ENCODE results near the gene RABL6.
A peak's percentile ranks its signal among the peaks of the same experiment; 100 is the strongest.

Gene RABL6

GRCh38 chr9:136762221-136762691 lies 45.5 kb upstream of the RABL6 start:
- no peak for TF ChIP-seq ZNF600 (tag by site-specific recombination; IDR thresholded peaks at IDR 0.05)
- TF ChIP-seq, protein P1, sequence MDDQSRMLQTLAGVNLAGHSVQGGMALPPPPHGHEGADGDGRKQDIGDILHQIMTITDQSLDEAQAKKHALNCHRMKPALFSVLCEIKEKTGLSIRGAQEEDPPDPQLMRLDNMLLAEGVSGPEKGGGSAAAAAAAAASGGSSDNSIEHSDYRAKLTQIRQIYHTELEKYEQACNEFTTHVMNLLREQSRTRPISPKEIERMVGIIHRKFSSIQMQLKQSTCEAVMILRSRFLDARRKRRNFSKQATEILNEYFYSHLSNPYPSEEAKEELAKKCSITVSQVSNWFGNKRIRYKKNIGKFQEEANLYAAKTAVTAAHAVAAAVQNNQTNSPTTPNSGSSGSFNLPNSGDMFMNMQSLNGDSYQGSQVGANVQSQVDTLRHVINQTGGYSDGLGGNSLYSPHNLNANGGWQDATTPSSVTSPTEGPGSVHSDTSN (CRISPR knock-in tag; IDR thresholded peaks at IDR 0.05), result no peak
- 0 out of 2 replicates have a peak, but pooled peaks have one; percentile 45 for TF ChIP-seq ZNF18 (tag by site-specific recombination; IDR thresholded peaks at IDR 0.05)
- TF ChIP-seq, protein P2, sequence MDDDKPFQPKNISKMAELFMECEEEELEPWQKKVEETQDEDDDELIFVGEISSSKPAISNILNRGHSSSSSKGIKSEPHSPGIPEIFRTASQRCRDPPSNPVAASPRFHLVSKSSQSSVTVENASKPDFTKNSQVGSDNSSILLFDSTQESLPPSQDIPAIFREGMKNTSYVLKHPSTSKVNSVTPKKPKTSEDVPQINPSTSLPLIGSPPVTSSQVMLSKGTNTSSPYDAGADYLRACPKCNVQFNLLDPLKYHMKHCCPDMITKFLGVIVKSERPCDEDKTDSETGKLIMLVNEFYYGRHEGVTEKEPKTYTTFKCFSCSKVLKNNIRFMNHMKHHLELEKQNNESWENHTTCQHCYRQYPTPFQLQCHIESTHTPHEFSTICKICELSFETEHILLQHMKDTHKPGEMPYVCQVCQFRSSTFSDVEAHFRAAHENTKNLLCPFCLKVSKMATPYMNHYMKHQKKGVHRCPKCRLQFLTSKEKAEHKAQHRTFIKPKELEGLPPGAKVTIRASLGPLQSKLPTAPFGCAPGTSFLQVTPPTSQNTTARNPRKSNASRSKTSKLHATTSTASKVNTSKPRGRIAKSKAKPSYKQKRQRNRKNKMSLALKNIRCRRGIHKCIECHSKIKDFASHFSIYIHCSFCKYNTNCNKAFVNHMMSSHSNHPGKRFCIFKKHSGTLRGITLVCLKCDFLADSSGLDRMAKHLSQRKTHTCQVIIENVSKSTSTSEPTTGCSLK (tag by site-specific recombination; IDR thresholded peaks at IDR 0.05), result no peak
- TF ChIP-seq ZNF580 (tag by site-specific recombination; IDR thresholded peaks at IDR 0.05), result no peak
- TF ChIP-seq ZNF548 (tag by site-specific recombination; IDR thresholded peaks at IDR 0.05), result no peak
- TF ChIP-seq, protein P3, sequence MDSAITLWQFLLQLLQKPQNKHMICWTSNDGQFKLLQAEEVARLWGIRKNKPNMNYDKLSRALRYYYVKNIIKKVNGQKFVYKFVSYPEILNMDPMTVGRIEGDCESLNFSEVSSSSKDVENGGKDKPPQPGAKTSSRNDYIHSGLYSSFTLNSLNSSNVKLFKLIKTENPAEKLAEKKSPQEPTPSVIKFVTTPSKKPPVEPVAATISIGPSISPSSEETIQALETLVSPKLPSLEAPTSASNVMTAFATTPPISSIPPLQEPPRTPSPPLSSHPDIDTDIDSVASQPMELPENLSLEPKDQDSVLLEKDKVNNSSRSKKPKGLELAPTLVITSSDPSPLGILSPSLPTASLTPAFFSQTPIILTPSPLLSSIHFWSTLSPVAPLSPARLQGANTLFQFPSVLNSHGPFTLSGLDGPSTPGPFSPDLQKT (IDR thresholded peaks at IDR 0.05; ENCODE audit: borderline replicate concordance, low read depth, low read length), result no peak
- POLR2A ChIA-PET, result no interaction called here
- H3K4me1 ChIP-seq (ENCODE audit: control insufficient read depth, insufficient read depth, low read length), result no peaks in the 10 kb centered on the region
- H3K36me3 ChIP-seq (ENCODE audit: control insufficient read depth in 2 of 2, insufficient read depth in 1 of 2, low read length in 2 of 2), result no peaks in the 10 kb centered on the region
- no peak overlapping the region for H3K4me3 ChIP-seq (ENCODE audit: low read depth, low read length)
- no peak overlapping the region for H3K27ac ChIP-seq (ENCODE audit: extremely low read depth, low read depth, low read length)
- H3K9me3 ChIP-seq (ENCODE audit: control insufficient read depth, insufficient read depth, low read depth, low read length), result no peaks in the 10 kb centered on the region
- CTCF ChIA-PET, result interaction anchor here (0.5 to 5.9 kb wide), 7 partner anchors 9 to 365 kb away, joined by 3 to 54 read pairs (median 7); no protein-coding TSS in a partner anchor

DNA sequence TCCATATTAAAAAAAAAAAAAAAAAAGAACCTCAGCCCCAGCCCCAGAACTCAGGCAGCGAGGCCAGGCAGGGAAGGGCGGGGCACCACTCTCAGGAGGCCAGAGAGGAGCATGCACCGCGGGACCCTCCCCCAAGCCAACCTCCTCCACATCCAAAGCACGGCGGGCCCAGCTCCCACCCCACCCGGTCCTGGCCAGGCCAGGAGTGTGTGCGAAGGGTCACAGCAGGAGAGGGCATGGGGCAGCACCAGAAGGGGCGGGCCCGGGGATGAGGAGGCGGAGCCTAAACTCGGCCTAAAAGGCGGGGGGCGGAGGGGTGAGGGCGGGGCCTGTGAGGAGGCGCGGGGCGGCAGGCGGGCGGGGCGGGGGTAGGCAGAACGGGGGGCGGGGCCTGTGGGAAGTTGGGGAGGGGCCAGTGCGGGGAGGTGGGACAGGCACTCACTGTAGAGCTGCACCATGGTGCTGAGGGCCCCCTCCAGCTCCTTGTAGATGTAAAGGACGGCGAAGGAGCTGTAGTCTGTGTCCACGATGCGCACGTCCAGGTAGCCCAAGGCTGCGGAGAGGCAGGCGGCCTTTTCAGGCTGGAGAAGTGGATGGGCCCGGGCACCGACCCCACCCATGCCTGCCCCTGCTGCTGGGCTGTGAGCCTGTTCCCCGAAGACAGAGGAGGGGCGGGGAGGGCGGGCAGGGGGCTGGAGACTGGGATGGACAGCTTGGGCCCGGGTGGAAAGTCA lies 44.7 kb upstream of the RABL6 start:
- no peaks in the 10 kb centered on the region for H3K4me1 ChIP-seq (ENCODE audit: control insufficient read depth, insufficient read depth, low read length)
- H3K9me3 ChIP-seq (ENCODE audit: control insufficient read depth, insufficient read depth, low read depth, low read length), result no peaks in the 10 kb centered on the region
- H3K36me3 ChIP-seq (ENCODE audit: control insufficient read depth in 2 of 2, insufficient read depth in 1 of 2, low read length in 2 of 2), result no peaks in the 10 kb centered on the region
- H3K4me3 ChIP-seq (ENCODE audit: low read depth, low read length), result no peak overlapping the region
- CTCF ChIA-PET, result interaction anchor here (0.8 to 5.9 kb wide), 7 partner anchors 8 to 272 kb away, joined by 3 to 54 read pairs (median 6); no protein-coding TSS in a partner anchor
- POLR2A ChIA-PET, result interaction anchor here (0.6 kb wide), 1 partner anchor 82 kb away, joined by 3 read pairs; no protein-coding TSS in a partner anchor
- no peak overlapping the region for H3K27ac ChIP-seq (ENCODE audit: extremely low read depth, low read depth, low read length)
- TF ChIP-seq KLF8 (tag by site-specific recombination; IDR thresholded peaks at IDR 0.05), result 0 out of 2 replicates have a peak, but pooled peaks have one; percentile 24
- TF ChIP-seq, protein P3 (IDR thresholded peaks at IDR 0.05; ENCODE audit: borderline replicate concordance, low read depth, low read length), result no peak
- no peak for TF ChIP-seq FEZF1 (tag by site-specific recombination; IDR thresholded peaks at IDR 0.05)
- TF ChIP-seq ZNF585B (tag by site-specific recombination; IDR thresholded peaks at IDR 0.05), result no peak
- peak; percentile 77 for TF ChIP-seq KLF9 (tag by site-specific recombination; IDR thresholded peaks at IDR 0.05; ENCODE audit: low read depth)
- peak; percentile 53 for TF ChIP-seq GLIS1 (tag by site-specific recombination; IDR thresholded peaks at IDR 0.05)
- no peak for TF ChIP-seq MEIS1 (CRISPR knock-in tag; IDR thresholded peaks at IDR 0.05; ENCODE audit: borderline replicate concordance)
- no peak for TF ChIP-seq ZSCAN18 (tag by site-specific recombination; IDR thresholded peaks at IDR 0.05)
- TF ChIP-seq ZNF398 (tag by site-specific recombination; IDR thresholded peaks at IDR 0.05), result no peak
- TF ChIP-seq SCRT1 (tag by site-specific recombination; IDR thresholded peaks at IDR 0.05; ENCODE audit: borderline replicate concordance), result no peak
- TF ChIP-seq HOXA7 (CRISPR knock-in tag; IDR thresholded peaks at IDR 0.05; ENCODE audit: borderline replicate concordance), result no peak
- TF ChIP-seq KLF10 (tag by site-specific recombination; IDR thresholded peaks at IDR 0.05), result no peak
- TF ChIP-seq KLF1 (tag by site-specific recombination; IDR thresholded peaks at IDR 0.05), result peak; percentile 89
- TF ChIP-seq ZNF580 (tag by site-specific recombination; IDR thresholded peaks at IDR 0.05), result no peak
